GM23338 (cell line): Measurements from ENCODE around the gene CTSC. TPM values are rescaled to one million over a fixed set of nuclear protein-coding genes. Genes with fewer than 3 reads are reported as not detected.

Source experiments
- ATAC-seq: fragments of 200-7000 bp; cut with Tn5 transposase; 3 replicates; pipeline ENCODE4 v1.9.1; 2020
- DNase-seq: peaks from one replicate; pipeline ENCODE4 v3.0.0-alpha.2; 2015; ENCODE audit warnings: low spot score
- H2AFZ ChIP-seq: fragments of 200-600 bp; sonication (generic); 2 replicates; pipeline ENCODE4 v1.8.0; 2016; ENCODE audit warnings: antibody characterized with exemption, mild to moderate bottlenecking, moderate library complexity
- H3F3A ChIP-seq: fragments of 200-600 bp; sonication (generic); replicated peaks from 2 replicates; pipeline ENCODE4 v1.8.0; 2017; ENCODE audit warnings: antibody characterized with exemption, mixed run types, low read depth
- H3K27ac ChIP-seq: fragments of 200-600 bp; sonication (generic); 2 replicates; pipeline ENCODE4 v1.6.1; 2016; ENCODE audit warnings: low read depth
- H3K27me3 ChIP-seq: fragments of 200-600 bp; sonication (generic); 2 replicates; pipeline ENCODE4 v1.8.0; 2016; ENCODE audit warnings: mild to moderate bottlenecking, mixed run types, moderate library complexity; ENCODE audit not compliant: insufficient read depth
- H3K36me3 ChIP-seq: fragments of 200-600 bp; sonication (generic); 2 replicates; pipeline ENCODE4 v1.8.0; 2016; ENCODE audit warnings: mild to moderate bottlenecking; ENCODE audit not compliant: insufficient read depth
- H3K4me1 ChIP-seq: fragments of 200-600 bp; sonication (generic); 2 replicates; pipeline ENCODE4 v1.8.0; 2016; ENCODE audit warnings: mild to moderate bottlenecking, moderate library complexity; ENCODE audit not compliant: insufficient read depth
- H3K4me2 ChIP-seq: fragments of 200-600 bp; sonication (generic); 2 replicates; pipeline ENCODE4 v1.7.1; 2017; ENCODE audit warnings: mixed run types
- H3K4me3 ChIP-seq: fragments of 200-600 bp; sonication (generic); 2 replicates; pipeline ENCODE4 v1.6.1; 2016; ENCODE audit warnings: mixed run types
- H3K79me2 ChIP-seq: fragments of 200-600 bp; sonication (generic); replicated peaks from 2 replicates; pipeline ENCODE4 v1.8.0; 2017; ENCODE audit warnings: mild to moderate bottlenecking; ENCODE audit not compliant: insufficient read depth
- H3K9me2 ChIP-seq: fragments of 200-600 bp; sonication (generic); 2 replicates; pipeline ENCODE4 v1.8.0; 2017; ENCODE audit not compliant: insufficient read depth
- H4K20me1 ChIP-seq: fragments of 200-600 bp; sonication (generic); replicated peaks from 2 replicates; pipeline ENCODE4 v1.8.0; 2017; ENCODE audit warnings: mild to moderate bottlenecking; ENCODE audit not compliant: insufficient read depth
- H3K27ac Mint-ChIP-seq: 2 replicates; pipeline ENCODE4 v1.8.0; 2020; ENCODE audit warnings: inconsistent platforms, mild to moderate bottlenecking, moderate library complexity, mixed read lengths
- H3K27me3 Mint-ChIP-seq: 3 replicates; pipeline ENCODE4 v1.8.0; 2022; ENCODE audit warnings: low read depth, mild to moderate bottlenecking, moderate library complexity, mixed read lengths, inconsistent platforms; ENCODE audit not compliant: insufficient read depth, poor library complexity
- H3K36me3 Mint-ChIP-seq: 3 replicates; pipeline ENCODE4 v1.8.0; 2021; ENCODE audit warnings: low read depth, mild to moderate bottlenecking, inconsistent platforms, moderate library complexity, mixed read lengths
- H3K4me1 Mint-ChIP-seq: 3 replicates; pipeline ENCODE4 v1.8.0; 2020; ENCODE audit warnings: mild to moderate bottlenecking, inconsistent platforms, mixed read lengths
- H3K4me3 Mint-ChIP-seq: 3 replicates; pipeline ENCODE4 v1.8.0; 2021; ENCODE audit warnings: moderate library complexity, mild to moderate bottlenecking, inconsistent platforms, mixed read lengths
- H3K9me3 Mint-ChIP-seq: 3 replicates; pipeline ENCODE4 v1.8.0; 2020; ENCODE audit warnings: moderate library complexity, mild to moderate bottlenecking, inconsistent platforms, mixed read lengths
- CREB1 ChIP-seq: fragments of 250-450 bp; sonication (Bioruptor Pico); IDR thresholded peaks from 2 replicates; pipeline ENCODE4 v1.5.0; 2020; ENCODE audit warnings: low read depth, mild to moderate bottlenecking, moderate library complexity
- EZH2 ChIP-seq: fragments of 200-600 bp; sonication (generic); IDR thresholded peaks from one replicate; pipeline ENCODE4 v1.8.0; 2017; ENCODE audit warnings: antibody characterized with exemption, mild to moderate bottlenecking, low read depth; ENCODE audit not compliant: unreplicated experiment
- JUNB ChIP-seq: IDR thresholded peaks from one replicate; pipeline ENCODE4 v1.6.1; 2016; ENCODE audit warnings: antibody characterized with exemption; ENCODE audit not compliant: unreplicated experiment
- NANOG ChIP-seq: IDR thresholded peaks from 2 replicates; pipeline ENCODE4 v1.6.1; 2016; ENCODE audit warnings: antibody characterized with exemption, borderline replicate concordance
- STAT1 ChIP-seq: IDR thresholded peaks from one replicate; pipeline ENCODE4 v1.6.1; 2016; ENCODE audit warnings: antibody characterized with exemption; ENCODE audit not compliant: unreplicated experiment
- ZNF331 ChIP-seq: fragments of 250-450 bp; sonication (Bioruptor Pico); IDR thresholded peaks from 2 replicates; pipeline ENCODE4 v1.5.0; 2020; ENCODE audit warnings: low read depth, mild to moderate bottlenecking, moderate library complexity
- polyA plus RNA-seq: library from polyadenylated mRNA; unstranded; fragments of >200 nt; fragmentation: Nextera tagmentation; extraction: Ambion mirVana; gene quantifications from 2 replicates; pipeline ENCODE4 v1.2.1, GENCODE V29; 2016
- total RNA-seq: library from RNA; depleted of rRNA; stranded (reverse); fragments of >200 nt; shearing (Covaris generic); gene quantifications from 2 replicates; pipeline ENCODE4 v1.2.3, GENCODE V29; 2014
- TF ChIP-seq, protein P1 (sequence below): fragments of 250-450 bp; sonication (Bioruptor Pico); IDR thresholded peaks from 2 replicates; pipeline ENCODE4 v1.5.0; 2020; ENCODE audit warnings: mild to moderate bottlenecking, moderate library complexity
- TF ChIP-seq, protein P2 (sequence below): IDR thresholded peaks from 2 replicates; pipeline ENCODE4 v1.6.1; 2016; ENCODE audit warnings: antibody characterized with exemption
- TF ChIP-seq, protein P3 (sequence below): IDR thresholded peaks from one replicate; pipeline ENCODE4 v1.6.1; 2018; ENCODE audit warnings: antibody characterized with exemption; ENCODE audit not compliant: unreplicated experiment

CTSC gene
- total and polyA plus RNA-seq, 2 experiments from 2014 or later: 408 to 444 TPM

DNA sequence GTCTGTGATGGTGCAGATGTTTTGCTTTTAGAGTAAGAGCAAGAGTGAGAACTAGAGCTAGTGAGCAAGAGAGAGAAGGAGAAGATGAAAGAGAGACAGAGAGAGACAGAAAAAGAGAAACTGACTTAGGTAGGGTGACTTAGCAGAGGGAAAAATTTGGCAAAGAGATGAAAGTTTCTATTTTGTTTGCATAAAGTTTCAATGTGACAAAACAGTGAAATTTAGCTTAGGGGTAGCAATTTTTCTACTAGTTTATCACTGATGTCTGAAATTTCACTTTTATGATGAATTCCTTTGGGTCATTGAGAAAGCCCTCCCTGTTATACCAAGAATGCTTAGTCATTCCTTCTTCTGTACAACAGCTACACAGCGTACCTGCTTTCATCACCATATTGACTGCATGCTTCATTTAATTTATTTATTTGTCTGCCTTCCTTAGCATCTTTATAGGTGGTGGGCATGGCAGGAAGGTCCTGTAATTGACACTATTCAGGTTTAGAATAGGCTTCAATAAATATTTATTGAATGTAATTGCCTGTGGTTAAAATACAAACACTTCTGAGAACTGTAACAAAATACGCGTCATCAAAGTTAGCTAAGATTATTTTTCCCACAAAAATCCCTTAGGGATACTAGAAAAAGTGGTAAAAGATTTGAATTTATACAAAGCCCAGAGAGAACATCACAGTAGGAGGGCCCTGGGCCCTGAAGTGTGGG lies 19.9 kb upstream of the CTSC start (continued):
- TF ChIP-seq, protein P1, sequence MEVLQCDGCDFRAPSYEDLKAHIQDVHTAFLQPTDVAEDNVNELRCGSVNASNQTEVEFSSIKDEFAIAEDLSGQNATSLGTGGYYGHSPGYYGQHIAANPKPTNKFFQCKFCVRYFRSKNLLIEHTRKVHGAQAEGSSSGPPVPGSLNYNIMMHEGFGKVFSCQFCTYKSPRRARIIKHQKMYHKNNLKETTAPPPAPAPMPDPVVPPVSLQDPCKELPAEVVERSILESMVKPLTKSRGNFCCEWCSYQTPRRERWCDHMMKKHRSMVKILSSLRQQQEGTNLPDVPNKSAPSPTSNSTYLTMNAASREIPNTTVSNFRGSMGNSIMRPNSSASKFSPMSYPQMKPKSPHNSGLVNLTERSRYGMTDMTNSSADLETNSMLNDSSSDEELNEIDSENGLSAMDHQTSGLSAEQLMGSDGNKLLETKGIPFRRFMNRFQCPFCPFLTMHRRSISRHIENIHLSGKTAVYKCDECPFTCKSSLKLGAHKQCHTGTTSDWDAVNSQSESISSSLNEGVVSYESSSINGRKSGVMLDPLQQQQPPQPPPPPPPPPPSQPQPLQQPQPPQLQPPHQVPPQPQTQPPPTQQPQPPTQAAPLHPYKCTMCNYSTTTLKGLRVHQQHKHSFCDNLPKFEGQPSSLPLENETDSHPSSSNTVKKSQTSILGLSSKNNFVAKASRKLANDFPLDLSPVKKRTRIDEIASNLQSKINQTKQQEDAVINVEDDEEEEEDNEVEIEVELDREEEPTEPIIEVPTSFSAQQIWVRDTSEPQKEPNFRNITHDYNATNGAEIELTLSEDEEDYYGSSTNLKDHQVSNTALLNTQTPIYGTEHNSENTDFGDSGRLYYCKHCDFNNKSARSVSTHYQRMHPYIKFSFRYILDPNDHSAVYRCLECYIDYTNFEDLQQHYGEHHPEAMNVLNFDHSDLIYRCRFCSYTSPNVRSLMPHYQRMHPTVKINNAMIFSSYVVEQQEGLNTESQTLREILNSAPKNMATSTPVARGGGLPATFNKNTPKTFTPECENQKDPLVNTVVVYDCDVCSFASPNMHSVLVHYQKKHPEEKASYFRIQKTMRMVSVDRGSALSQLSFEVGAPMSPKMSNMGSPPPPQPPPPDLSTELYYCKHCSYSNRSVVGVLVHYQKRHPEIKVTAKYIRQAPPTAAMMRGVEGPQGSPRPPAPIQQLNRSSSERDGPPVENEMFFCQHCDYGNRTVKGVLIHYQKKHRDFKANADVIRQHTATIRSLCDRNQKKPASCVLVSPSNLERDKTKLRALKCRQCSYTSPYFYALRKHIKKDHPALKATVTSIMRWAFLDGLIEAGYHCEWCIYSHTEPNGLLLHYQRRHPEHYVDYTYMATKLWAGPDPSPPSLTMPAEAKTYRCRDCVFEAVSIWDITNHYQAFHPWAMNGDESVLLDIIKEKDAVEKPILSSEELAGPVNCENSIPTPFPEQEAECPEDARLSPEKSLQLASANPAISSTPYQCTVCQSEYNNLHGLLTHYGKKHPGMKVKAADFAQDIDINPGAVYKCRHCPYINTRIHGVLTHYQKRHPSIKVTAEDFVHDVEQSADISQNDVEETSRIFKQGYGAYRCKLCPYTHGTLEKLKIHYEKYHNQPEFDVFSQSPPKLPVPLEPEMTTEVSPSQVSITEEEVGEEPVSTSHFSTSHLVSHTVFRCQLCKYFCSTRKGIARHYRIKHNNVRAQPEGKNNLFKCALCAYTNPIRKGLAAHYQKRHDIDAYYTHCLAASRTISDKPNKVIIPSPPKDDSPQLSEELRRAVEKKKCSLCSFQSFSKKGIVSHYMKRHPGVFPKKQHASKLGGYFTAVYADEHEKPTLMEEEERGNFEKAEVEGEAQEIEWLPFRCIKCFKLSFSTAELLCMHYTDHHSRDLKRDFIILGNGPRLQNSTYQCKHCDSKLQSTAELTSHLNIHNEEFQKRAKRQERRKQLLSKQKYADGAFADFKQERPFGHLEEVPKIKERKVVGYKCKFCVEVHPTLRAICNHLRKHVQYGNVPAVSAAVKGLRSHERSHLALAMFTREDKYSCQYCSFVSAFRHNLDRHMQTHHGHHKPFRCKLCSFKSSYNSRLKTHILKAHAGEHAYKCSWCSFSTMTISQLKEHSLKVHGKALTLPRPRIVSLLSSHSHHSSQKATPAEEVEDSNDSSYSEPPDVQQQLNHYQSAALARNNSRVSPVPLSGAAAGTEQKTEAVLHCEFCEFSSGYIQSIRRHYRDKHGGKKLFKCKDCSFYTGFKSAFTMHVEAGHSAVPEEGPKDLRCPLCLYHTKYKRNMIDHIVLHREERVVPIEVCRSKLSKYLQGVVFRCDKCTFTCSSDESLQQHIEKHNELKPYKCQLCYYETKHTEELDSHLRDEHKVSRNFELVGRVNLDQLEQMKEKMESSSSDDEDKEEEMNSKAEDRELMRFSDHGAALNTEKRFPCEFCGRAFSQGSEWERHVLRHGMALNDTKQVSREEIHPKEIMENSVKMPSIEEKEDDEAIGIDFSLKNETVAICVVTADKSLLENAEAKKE (CRISPR knock-in tag): no peak
- no peak for TF ChIP-seq STAT1
- 0 out of 2 replicates have a peak, but pooled peaks have one; percentile 10 for TF ChIP-seq CREB1 (CRISPR knock-in tag)
- TF ChIP-seq JUNB: no peak

DNA sequence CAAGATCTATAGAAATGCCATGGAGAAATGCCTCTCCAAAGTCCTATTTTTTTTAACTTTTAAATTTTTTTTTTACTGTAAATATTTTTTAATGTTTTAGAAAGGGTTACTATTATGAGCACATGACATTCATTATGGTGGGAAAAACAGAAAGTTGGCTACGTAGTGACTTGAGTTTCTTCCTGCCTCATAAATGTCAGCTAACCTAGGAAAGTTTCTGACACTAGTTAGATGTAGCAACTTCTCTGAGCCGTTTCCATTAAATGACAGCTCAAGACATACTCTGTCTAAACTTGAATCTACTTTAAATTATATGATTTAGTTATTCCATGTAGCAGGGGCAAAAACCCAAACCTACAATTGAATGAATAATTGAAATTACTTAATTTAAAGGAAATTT lies 18.4 kb upstream of the CTSC start:
- DNase-seq: no peak
- Histone ChIP-seq H3K4me2 (no peak overlapping the region), H4K20me1 (no peaks in the 10 kb centered on the region), H2AFZ (no peak overlapping the region), H3K27ac (no peak overlapping the region), H3K79me2 (no peaks in the 10 kb centered on the region), H3K27me3 (no peaks in the 10 kb centered on the region), H3K9me2 (no peaks in the 10 kb centered on the region), H3K36me3 (no peaks in the 10 kb centered on the region), H3F3A (no peaks in the 10 kb centered on the region), H3K4me3 (no peak overlapping the region), H3K4me1 (peaks cover 26% of the 10 kb centered on the region)
- Mint-ChIP-seq H3K27ac (no peak overlapping the region), H3K9me3 (no peaks in the 10 kb centered on the region), H3K4me3 (no peak overlapping the region), H3K36me3 (no peaks in the 10 kb centered on the region), H3K4me1 (peaks cover 26% of the 10 kb centered on the region), H3K27me3 (no peaks in the 10 kb centered on the region)
- ATAC-seq: no peak
- TF ChIP-seq NANOG: no peak
- no peak for TF ChIP-seq ZNF331 (CRISPR knock-in tag)
- TF ChIP-seq, protein P2, sequence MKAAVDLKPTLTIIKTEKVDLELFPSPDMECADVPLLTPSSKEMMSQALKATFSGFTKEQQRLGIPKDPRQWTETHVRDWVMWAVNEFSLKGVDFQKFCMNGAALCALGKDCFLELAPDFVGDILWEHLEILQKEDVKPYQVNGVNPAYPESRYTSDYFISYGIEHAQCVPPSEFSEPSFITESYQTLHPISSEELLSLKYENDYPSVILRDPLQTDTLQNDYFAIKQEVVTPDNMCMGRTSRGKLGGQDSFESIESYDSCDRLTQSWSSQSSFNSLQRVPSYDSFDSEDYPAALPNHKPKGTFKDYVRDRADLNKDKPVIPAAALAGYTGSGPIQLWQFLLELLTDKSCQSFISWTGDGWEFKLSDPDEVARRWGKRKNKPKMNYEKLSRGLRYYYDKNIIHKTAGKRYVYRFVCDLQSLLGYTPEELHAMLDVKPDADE: no peak
- TF ChIP-seq, protein P3, sequence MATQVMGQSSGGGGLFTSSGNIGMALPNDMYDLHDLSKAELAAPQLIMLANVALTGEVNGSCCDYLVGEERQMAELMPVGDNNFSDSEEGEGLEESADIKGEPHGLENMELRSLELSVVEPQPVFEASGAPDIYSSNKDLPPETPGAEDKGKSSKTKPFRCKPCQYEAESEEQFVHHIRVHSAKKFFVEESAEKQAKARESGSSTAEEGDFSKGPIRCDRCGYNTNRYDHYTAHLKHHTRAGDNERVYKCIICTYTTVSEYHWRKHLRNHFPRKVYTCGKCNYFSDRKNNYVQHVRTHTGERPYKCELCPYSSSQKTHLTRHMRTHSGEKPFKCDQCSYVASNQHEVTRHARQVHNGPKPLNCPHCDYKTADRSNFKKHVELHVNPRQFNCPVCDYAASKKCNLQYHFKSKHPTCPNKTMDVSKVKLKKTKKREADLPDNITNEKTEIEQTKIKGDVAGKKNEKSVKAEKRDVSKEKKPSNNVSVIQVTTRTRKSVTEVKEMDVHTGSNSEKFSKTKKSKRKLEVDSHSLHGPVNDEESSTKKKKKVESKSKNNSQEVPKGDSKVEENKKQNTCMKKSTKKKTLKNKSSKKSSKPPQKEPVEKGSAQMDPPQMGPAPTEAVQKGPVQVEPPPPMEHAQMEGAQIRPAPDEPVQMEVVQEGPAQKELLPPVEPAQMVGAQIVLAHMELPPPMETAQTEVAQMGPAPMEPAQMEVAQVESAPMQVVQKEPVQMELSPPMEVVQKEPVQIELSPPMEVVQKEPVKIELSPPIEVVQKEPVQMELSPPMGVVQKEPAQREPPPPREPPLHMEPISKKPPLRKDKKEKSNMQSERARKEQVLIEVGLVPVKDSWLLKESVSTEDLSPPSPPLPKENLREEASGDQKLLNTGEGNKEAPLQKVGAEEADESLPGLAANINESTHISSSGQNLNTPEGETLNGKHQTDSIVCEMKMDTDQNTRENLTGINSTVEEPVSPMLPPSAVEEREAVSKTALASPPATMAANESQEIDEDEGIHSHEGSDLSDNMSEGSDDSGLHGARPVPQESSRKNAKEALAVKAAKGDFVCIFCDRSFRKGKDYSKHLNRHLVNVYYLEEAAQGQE: no peak
- TF ChIP-seq EZH2: no peak
- TF ChIP-seq CREB1 (CRISPR knock-in tag): no peak
